GM18520 (cell line): ENCODE measurements around the gene TNP1.

Source experiments
- ATAC-seq: cut with Tn5 transposase; IDR thresholded peaks from one replicate; pipeline ENCODE4 v1.9.1; 2021; ENCODE audit not compliant: unreplicated experiment

Gene TNP1

DNA sequence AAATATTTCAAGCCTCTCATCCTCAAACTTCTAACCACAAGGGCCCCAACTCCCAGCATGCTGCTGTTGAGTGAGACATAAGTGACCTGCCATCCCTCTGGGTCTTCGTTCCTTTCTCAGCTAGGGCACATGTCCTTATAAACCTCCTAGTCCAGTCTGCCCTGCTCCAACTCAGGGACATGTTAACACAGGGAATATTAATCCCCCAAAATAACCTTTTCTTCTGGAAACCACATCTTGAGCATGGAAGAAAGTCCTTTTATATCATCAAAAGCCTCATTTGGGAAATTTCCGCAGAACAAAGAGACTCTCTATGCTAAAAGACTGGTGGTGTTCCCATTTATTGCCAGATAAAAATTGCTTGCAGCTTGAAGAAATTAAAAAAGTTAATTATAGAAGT lies 14.4 kb downstream of the TNP1 start:
- no peak for ATAC-seq

DNA sequence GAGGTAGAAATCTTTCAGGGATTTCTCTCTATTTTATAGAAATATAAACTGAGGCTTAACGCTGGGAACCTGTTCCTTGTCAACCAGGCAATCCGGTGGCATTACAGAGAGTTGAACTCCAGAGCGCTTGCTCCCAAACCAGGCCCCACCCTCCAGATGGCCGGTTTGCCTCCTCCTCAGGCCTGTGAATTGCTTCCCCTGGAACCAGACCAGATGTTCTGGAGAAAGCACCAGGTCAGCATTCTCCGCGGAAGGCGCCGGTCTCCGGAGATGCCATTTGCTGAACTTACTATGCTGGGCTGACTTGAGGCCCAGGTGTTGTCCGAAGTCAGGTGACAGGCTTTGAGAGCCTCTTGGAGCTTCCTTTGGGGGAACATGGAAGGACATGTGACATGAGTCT lies 17.2 kb downstream of the TNP1 start:
- ATAC-seq: no peak

DNA sequence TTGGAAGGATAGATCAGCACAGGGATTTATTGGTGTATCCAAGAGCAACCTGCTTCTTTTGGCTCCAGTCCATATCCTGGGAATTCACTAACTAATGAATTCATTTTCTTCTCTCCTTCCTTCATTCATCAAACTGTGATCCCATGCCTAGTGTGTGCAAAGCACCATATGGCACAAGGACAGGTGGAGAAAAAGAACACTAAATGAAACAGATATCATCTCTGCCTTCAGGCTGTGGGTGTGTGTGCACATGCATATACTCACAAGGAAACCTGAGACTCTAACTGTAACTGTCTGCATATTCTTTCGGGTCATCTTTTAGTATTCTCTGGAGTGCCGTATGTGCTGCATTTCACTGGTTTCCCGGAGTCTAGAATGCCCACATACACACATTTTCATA lies 20.2 kb downstream of the TNP1 start:
- ATAC-seq: no peak

DNA sequence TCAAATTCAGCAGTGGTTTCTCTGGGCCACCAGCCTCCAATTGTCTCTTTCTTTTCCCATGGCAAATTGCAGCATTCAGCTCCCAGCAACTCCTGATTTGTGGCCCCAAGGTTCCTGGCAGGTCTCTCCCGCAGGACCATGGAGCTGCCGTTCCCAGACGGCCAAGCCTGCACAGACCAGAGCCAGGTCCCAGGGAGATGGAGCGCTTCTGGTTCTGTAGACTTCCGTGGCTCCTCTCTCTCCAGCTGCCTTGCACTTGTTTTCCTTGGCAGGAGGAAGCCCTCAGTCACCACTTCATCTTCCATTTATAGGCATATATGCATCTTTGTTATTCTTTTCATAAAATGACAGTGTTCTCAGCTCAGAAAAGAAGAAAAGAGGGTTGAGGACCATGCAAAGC lies 21.7 kb downstream of the TNP1 start:
- no peak for ATAC-seq

GRCh38 chr2:216837740-216838139 lies 22.1 kb downstream of the TNP1 start:
- ATAC-seq: no peak

- ATAC-seq: no peak
These were observed 26.8 kb downstream of the TNP1 start for GRCh38 chr2:216833061-216833460.

DNA sequence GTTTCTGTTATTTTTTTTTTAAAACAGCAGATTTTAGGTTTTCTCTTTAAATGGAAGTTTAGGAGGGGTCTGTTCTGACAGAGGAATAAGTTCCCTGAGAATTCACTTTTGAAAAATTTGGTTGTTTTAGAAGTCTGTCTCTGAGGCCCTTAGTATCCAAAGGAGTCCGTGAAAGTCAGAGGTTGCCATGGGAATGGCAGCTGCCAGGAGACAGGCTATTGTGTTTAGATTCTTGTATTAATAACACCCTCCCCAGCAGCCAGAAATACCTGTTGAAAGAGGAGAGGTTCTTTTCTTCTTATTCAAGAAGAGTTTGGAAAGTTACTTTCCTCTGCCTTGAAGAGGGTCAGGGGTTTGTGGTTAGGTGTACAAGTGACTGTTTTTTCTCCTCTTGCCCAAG lies 29.5 kb downstream of the TNP1 start:
- ATAC-seq: no peak

GRCh38 chr2:216829533-216829932 lies 30.3 kb downstream of the TNP1 start:
- no peak for ATAC-seq

GRCh38 chr2:216827073-216827720 lies 32.7 kb downstream of the TNP1 start:
- no peak for ATAC-seq

DNA sequence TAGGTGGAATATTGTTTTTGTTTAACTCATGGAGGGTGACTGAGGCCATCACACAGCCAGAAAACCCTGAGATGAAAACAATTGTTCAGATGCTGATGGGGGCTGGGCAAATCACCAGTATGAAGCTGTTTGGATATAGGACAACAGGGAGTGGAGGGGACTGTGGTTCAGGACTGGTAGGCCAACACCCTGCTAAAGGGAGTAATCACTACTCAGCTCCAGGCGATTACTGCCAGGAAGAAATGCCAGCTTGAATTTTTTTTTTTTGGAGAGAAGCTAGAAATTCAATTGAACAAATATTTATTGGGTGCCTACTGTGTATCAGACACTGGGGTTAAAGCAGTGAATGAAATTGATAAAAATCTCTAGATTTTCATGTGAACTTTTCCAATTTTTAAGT lies 37.4 kb downstream of the TNP1 start:
- ATAC-seq: no peak

GRCh38 chr2:216820709-216821108 lies 39.2 kb downstream of the TNP1 start:
- no peak for ATAC-seq

DNA sequence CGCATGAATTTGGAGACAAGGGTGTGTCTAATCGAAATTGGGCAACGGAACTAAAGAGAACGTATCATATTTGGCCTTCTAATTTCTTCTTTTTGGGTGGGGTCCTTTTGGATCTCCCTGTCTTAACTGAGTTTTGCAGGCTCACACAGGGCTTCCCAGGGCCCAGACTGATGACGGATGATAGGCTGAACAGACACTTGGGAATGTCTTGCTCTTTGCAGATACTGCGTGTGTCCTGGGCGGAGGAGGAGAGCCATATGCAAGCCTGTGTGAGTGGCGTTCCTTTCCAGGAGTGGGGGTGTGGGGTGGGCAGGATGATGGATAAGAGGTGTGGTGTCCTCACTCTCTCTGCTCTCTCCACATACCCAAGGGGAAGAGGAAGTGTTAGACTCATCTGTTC lies 40.1 kb downstream of the TNP1 start:
- ATAC-seq: no peak

DNA sequence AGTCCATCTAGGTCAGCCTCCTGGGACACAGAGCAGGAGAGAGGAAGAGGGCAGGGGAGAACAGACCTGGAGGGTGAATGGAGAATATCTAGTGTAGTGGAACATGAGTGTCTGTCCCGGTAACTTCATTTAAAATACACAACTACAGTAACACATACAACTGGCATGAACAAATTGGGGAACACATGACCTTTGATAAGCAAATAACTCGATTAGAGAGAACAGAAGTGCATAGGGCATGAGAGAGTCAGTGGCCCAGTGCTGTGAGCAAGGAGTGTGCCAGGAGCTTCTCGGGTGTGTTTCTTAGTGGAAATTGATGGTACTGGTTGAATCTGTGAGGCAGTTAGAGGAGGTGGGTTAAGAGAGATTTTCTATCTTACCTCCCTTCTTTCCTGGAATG lies 40.8 kb downstream of the TNP1 start:
- no peak for ATAC-seq

DNA sequence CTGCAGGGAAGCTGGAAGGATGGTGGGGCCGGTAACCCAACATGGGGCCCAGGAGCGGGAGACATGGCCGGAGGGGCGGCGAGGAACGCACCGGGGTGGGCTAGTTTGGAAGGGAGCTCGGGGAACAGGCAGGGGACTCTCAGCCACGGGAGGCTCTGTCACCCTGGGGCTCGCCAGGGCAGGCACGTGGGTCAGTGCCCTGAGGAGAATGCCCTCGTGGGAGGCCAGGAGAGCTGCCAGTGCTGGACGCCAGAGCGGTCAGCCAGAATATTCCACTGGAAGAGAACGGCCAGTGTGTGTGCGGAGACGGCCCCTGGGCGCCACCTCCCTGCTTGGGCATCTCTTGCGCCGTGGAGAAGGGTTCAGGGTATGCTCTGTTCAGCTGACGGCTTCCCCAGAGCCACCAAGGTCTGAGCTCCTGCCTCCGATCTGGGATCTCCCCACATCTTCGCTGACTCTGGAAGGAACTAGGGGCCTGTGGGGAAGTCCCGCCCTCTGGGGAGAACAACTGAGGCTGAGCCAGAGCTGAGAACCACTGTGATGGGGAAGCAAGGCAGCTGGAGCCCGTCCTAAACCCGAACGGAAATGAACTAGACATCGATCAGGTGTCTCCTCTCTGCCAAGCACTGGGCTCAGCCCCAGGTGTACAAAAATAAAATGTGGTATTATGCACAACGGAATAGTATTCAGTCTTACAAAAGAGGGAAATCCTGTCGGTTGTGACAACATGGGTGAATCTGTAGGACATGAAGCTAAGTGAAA lies 49.3 kb downstream of the TNP1 start:
- no peak for ATAC-seq
